Uterine smooth muscle cell (primary cell): ENCODE measurements around the gene PGAP2. TPM values are rescaled to one million over a fixed set of nuclear protein-coding genes. Genes with fewer than 3 reads are reported as not detected.

Source experiments
- total RNA-seq: library from RNA; depleted of rRNA; stranded (reverse); fragments of >200 nt; gene quantifications from 2 replicates; pipeline ENCODE4 v1.2.3, GENCODE V29; 2014

PGAP2 gene
- 11.0 and 11.1 TPM in 2 replicates for total RNA-seq

DNA sequence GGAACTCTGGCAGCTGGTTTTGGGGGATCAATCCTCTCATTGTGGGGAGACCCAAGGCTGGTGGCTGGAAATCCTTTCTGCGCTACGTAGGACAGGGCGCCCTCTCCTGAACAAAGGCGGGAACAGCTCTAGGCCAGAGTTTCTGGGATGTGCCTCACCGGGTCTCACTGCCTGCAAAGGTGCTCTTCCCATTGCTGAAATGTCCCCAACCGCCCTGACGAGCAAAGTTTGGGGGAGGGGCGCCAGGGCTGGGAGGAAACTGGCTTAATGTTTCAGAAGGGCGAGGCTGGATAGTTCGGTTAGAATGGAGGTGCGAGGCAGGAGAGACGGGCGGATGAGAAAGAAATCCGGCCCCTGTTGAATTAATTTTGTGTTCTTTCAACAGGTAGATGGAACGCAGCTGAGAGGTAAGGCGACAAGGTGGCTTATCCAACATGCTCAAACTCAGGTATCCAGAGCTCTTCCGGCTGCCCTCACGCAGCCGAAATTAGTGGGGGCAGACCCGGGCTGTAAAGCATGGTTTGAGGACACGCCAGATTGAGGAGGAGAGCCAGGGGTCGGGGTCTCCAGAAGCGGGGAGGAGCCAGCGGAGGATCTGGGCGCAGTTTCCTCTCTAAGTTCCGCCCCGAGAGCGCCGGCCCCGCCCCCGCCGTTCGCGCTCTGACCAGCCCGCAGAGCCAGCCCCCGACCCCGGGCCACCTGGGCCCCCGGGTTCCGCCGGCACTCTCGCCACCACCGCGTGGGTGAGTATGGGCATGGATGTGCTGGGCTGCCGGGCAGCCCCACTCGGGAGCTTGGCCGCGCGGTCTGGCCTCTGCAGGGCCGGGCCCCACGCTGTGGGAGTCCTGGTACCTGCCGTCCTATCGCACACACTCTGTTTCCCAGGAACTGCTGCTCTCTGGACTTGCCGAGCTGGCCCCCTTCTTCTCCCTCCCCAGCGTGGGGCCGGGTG, at the start of gene PGAP2:
TSS of gene PGAP2 (plus strand) at position 652 of the 952 bp plus-strand sequence. CDS start 2,700 bp downstream, outside the sequence.

DNA sequence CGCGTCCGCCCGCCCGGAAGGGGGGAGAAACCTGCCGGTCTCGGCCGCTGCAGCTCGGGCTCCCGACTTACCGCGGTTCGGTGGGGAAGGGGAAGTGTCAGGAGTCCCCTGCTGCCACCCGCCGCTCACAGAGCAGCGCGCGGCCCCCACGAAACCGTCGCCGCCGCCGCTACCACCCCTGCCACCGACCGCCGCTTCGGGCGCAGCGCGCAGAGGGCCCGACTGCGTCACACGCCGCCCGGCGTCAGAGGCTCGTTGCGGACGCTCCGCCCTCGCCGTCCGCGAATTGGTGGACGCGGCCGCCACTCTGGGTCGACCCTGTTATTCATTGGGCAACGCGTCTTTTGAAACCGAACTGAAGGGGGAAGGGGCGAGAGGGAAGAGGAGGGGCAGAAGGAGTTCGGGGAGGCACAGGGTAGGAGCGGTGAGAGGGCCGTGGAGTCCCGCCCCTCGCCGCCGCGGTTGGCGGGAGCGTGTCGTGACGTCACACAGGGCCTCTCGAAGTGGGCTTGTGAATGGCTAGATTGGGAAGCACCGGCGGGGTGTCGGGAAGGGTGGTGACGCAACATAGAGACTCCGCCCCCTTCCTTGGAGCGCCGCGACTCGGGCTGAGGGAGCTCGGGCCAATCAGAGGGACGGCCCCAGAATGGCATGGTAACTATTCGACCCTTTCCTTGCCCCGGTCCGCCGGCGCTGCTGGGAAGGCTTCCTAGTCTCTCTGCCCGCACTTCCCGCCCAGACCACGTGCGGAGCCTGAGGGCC, 10.8 kb upstream of the PGAP2 start, which contains the start of gene NUP98:
TSS of gene NUP98 (minus strand) at position 226 of the 762 bp plus-strand sequence. CDS start 15,437 bp downstream, outside the sequence.

DNA sequence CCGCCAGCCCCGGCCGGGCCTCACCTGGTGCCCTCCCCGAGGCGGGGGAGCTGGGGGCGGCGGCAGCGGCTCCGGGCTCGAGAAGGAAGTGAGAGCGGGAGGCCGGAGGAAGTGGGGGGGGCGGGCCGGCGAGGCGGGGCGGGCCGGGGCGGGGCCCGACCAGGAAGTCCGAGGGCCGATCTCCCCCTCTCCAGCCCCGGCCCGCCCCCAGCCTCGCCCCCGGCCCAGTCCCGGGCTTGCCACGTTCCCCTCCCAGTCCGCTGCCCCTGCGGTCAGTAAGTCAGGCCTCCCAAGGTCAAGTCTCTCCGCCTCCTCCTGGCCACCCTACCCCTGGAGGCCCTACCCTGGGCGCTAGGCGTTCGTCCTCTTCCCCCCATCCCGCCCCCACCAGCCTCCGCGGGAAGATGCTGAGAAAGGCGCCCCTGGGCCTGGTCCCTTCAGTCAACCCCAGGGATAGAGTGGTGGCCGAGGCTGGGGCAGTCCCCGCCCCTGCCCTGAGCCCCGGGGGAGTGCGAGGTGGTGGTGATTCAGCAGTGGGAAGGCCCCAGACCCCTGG, 32.6 kb downstream of the PGAP2 start, which contains the start of gene RHOG:
TSS of gene RHOG (minus strand) at position 90 of the 556 bp plus-strand sequence. CDS start 12,821 bp downstream, outside the sequence.

DNA sequence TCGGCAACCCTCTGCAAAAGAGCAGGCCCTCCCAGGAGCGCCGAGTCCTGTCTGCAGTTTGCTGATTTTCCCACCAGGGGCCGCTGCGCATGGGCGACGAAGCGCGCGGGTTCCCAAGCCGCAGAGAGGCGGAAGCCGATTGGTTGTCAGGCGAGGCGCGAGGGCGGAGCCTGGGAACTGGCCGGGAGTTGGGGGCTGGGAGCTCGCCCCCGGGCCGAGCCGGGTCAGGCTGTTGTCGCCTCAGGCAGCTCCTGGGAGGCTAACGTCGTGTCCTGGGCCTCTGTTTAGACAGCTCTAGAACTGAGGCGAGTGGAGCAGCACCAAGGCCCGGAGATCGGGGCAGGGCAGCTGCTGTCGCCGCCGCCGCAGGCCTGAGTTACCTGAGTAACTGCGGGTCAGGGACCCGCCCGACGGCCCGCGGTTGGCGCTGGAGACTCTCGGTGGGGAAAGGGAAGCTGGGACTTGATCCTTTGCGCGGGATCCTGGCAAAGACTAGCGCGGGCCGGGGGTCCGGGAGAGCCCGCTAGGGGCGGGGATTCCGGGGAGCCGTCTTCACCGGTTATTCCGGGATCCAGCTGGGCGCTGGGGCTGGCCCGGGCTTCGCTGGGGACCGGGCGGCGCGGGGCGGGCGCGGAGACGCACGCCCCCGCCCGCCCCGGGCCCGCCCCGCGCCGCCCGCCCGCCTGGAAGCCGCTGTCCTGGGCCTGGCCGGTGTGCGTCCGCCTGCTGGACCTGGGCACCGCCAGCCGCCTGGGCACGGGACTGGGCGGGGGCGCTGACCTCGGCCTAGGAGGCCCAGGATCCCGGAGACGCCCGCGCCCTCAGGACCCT, 46.8 kb downstream of the PGAP2 start, which contains the start of gene STIM1:
TSS of gene STIM1 (plus strand) at position 688 of the 831 bp plus-strand sequence. CDS start 607 bp downstream, outside the sequence.

Other genes with a start within 250 kb of the PGAP2 start
- 0.55 and 0.75 TPM in 2 replicates for gene ART5, start 166.6 kb upstream of the PGAP2 start, total RNA-seq
- not detected in 2 replicates for gene ART1, start 163.4 kb upstream of the PGAP2 start, total RNA-seq
- gene CHRNA10, start 137.2 kb upstream of the PGAP2 start, total RNA-seq: 0.66 and 0.75 TPM in 2 replicates
- 111 and 141 TPM in 2 replicates for gene NUP98, start 11.0 kb upstream of the PGAP2 start, total RNA-seq
- 10.4 and 11.4 TPM in 2 replicates for gene RHOG, start 32.4 kb downstream of the PGAP2 start, total RNA-seq
- gene STIM1, start 47.1 kb downstream of the PGAP2 start, total RNA-seq: 35.9 and 45.5 TPM in 2 replicates